Thymus (tissue), 11 donors: ENCODE results near the gene LINGO1. TPM values are rescaled to one million over a fixed set of nuclear protein-coding genes. Genes with fewer than 3 reads are reported as not detected.

Experiments
- DNase-seq, 9 donors: peaks; one replicate each; pipeline ENCODE4 v3.0.0-alpha.2; 2013; ENCODE audit warnings: low spot score in 9 of 9, low read depth in 6 of 9, missing footprints in 1 of 9
- H3K27ac ChIP-seq, 2 donors: one replicate each; pipeline ENCODE4 v1.5.1; 2013; ENCODE audit warnings: control low read depth in 1 of 2, low read depth in 1 of 2, low read length in 1 of 2, mild to moderate bottlenecking in 1 of 2, moderate library complexity in 1 of 2
- H3K27me3 ChIP-seq, 2 donors: one replicate each; pipeline ENCODE4 v1.5.1; 2013; ENCODE audit warnings: low read length in 1 of 2; ENCODE audit not compliant: control insufficient read depth in 2 of 2, insufficient read depth in 1 of 2
- H3K36me3 ChIP-seq, 2 donors: one replicate each; pipeline ENCODE4 v1.5.1; 2013; ENCODE audit warnings: low read length in 1 of 2, mild to moderate bottlenecking in 1 of 2, moderate library complexity in 1 of 2; ENCODE audit not compliant: control insufficient read depth in 2 of 2, insufficient read depth in 2 of 2
- H3K4me1 ChIP-seq, 2 donors: one replicate each; pipeline ENCODE4 v1.5.1; 2013; ENCODE audit warnings: low read length in 2 of 2; ENCODE audit not compliant: control insufficient read depth in 2 of 2, insufficient read depth in 2 of 2
- H3K4me3 ChIP-seq, 2 donors: one replicate each; pipeline ENCODE4 v1.5.1; 2013; ENCODE audit warnings: low read length in 2 of 2, control low read depth in 1 of 2, mild to moderate bottlenecking in 1 of 2
- H3K9me3 ChIP-seq, 2 donors: one replicate each; pipeline ENCODE4 v1.5.1; 2013; ENCODE audit warnings: low read length in 1 of 2, mild to moderate bottlenecking in 1 of 2; ENCODE audit not compliant: control insufficient read depth in 2 of 2, insufficient read depth in 1 of 2
- WGBS: extraction: QIAGEN DNeasy Blood & Tissue Kit; methylation state at CpG from one replicate; pipeline ENCODE4 v1.1.7; 2013; 5-methylcytosine and 5-hydroxymethylcytosine counted together
- polyA plus RNA-seq: library from polyadenylated mRNA; stranded (reverse); fragments of 200-250 nt; gene quantifications from one replicate; pipeline ENCODE4 v1.2.3, GENCODE V29; 2013
- total RNA-seq: library from RNA; stranded (reverse); fragments of 120-200 nt; gene quantifications from one replicate; pipeline ENCODE4 v1.2.4, GENCODE V29; 2013
- donor health status: healthy.

Gene LINGO1
- total and polyA plus RNA-seq, 2 donors: 0.24 to 0.75 TPM

DNA sequence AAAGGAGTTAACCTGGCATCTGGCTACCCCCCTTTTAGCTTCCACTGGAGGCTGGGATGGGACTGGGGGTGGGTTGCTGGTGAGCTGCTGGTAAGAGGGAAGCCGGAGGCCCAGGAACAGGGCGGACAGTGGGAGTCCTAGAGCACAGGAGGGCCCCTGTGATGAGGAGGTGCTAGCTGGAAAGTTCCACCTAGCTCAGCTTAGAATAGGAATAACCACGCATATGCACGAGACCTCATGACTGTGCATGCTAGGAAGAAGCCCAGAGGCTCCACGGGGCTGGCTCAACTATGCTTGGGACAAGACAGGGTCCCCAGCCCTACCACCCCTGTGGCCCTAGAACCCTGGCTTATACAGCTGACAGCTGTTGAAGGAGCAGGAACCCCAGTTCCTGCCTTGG is 34.1 kb downstream of the LINGO1 start:
- no peak for DNase-seq
- Histone ChIP-seq H3K27me3 (no peaks in the 10 kb centered on the region), H3K4me1 (peaks cover 0 to 4% of the 10 kb centered on the region in 2 donors), H3K27ac (no peak overlapping the region), H3K9me3 (no peaks in the 10 kb centered on the region), H3K4me3 (no peak overlapping the region), H3K36me3 (no peaks in the 10 kb centered on the region)
- WGBS: 94% methylated on average over 5 of the region's 5 CpGs

DNA sequence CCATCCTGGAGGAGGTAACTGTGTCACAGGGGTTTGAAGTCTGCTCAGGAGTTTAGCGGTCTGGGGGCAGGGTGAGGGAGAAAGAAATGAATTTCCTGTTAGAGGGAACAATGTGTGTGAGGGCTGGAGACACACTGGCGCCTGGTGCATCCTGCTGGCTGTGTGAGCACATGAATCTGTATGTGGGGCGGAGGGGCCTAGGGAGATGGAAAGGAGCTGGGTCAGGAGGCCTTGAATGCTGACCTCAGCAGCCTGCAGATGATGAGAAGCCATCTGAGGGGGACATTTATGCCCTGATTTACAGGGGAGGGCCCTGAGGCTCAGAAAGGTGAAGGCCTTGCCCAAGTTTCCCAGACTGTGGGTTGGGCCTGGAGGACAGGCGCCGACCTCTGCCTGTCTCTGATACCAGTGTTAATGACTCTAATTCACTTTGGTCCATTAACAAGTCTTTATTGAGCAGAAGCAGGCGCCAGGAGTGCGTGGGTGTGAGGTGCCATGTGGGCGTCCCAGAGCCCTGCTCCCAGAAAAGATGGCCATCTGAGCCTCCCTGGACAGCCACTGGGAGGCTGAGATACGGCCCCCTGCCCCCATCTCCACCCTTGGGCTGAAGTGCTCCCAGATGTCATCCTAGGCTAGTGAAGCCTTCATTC is 34.8 kb downstream of the LINGO1 start:
- no peak for DNase-seq
- Histone ChIP-seq H3K4me3 (no peak overlapping the region), H3K27ac (no peak overlapping the region), H3K4me1 (peaks cover 0 to 4% of the 10 kb centered on the region in 2 donors), H3K36me3 (no peaks in the 10 kb centered on the region), H3K27me3 (no peaks in the 10 kb centered on the region), H3K9me3 (no peaks in the 10 kb centered on the region)
- WGBS: 94% methylated on average over 9 of the region's 9 CpGs

DNA sequence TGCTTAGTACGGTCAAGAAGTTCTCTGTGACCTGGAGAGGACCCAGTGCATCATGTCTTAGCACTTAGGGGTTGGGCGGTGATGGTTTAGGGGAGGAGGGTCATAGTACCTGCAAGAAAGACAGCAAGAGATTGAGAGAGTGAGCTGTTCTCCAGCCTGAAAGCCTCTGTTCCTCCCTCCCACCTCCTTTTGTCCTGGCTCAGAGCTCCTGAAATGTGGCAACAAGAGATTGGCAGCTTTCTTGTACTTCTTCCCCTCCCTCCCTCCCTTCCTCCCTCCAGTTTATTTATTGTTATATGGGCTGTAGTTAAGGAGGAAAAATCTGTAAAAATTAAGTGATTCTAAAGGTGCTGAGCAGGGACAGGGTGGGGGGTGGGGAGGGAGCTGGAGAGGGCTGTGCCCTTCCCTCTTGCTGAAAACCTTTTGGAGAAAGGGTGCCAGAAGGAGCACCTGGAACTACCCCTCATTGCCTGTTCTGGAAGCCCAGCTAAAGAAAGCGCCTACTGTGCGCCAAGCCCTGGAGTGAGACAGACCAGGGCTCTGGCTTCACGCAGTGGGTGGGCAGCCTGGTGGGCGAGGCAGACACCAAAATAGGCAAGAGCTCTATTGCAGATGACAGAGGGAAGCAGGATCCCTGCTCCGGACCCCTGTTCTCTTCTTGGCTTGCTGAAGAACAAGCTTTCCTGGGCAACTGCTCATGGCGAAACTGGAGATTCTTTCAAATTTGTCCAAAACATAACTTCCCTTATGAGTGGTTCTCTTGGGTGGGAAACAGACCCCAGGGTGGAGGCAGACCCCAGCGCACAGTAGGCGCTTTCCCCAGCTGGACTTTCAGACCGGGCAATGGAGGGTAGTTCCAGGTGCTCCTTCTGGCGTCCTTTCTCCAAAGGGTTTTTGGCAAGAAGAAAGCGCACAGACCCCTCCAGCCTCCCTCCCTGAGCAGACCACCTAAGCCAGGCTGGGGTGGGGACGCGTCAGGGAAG is 35.6 kb downstream of the LINGO1 start:
- H3K27ac ChIP-seq: no peak overlapping the region
- no peaks in the 10 kb centered on the region for H3K9me3 ChIP-seq
- 98% methylated on average over 15 of the region's 15 CpGs for WGBS
- no peaks in the 10 kb centered on the region for H3K36me3 ChIP-seq
- peaks cover 0 to 4% of the 10 kb centered on the region in 2 donors for H3K4me1 ChIP-seq
- H3K27me3 ChIP-seq: no peaks in the 10 kb centered on the region
- no peak for DNase-seq
- no peak overlapping the region for H3K4me3 ChIP-seq

DNA sequence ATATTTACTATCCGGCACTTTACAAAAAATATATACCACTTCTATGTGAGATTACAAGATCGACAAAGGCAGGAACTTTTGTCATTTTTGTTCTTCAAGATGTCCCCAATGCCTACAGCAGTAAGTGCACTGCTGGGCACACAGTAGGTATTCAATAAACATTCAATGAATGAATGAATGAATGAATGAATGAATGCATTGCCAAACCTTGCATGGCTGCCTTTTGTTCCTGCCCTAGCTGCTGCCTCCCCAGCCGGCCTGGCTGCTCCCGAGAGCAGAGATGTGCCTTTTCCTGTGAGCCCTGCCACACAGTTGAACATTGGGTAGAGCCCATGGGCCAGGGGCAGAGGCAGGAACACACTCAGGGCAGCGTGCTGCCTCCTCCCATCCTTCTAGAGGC is 37.5 kb downstream of the LINGO1 start:
- Histone ChIP-seq H3K4me1 (peaks cover 0 to 4% of the 10 kb centered on the region in 2 donors), H3K4me3 (no peak overlapping the region), H3K27me3 (no peaks in the 10 kb centered on the region), H3K27ac (no peak overlapping the region), H3K36me3 (no peaks in the 10 kb centered on the region), H3K9me3 (no peaks in the 10 kb centered on the region)
- 93% methylated on average over 5 of the region's 5 CpGs for whole genome bisulfite sequencing
- DNase-seq: no peak

DNA sequence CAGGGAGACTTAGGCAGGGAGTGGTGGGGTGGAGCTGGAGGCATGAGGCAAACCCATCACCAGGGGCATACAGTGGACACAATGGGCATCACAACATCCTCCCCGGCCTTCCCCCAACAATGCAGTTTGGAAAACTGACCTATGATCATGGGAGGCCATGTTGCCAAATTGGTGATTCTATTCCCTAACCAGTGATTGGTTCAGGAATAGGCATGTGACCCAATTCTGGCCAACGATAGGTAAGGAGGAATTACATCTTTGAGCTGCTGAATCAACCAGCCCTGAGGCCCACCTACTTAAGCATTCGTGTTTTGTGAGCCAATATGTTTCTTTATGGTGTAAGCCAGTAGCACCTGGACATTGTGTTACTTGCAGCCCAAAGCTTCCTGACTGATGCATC is 40.0 kb downstream of the LINGO1 start:
- no peaks in the 10 kb centered on the region for H3K36me3 ChIP-seq
- no peaks in the 10 kb centered on the region for H3K9me3 ChIP-seq
- no peak overlapping the region for H3K4me3 ChIP-seq
- DNase-seq: no peak
- H3K27me3 ChIP-seq: no peaks in the 10 kb centered on the region
- WGBS: 66% methylated on average over 3 of the region's 3 CpGs
- no peaks in the 10 kb centered on the region for H3K4me1 ChIP-seq
- no peak overlapping the region for H3K27ac ChIP-seq

DNA sequence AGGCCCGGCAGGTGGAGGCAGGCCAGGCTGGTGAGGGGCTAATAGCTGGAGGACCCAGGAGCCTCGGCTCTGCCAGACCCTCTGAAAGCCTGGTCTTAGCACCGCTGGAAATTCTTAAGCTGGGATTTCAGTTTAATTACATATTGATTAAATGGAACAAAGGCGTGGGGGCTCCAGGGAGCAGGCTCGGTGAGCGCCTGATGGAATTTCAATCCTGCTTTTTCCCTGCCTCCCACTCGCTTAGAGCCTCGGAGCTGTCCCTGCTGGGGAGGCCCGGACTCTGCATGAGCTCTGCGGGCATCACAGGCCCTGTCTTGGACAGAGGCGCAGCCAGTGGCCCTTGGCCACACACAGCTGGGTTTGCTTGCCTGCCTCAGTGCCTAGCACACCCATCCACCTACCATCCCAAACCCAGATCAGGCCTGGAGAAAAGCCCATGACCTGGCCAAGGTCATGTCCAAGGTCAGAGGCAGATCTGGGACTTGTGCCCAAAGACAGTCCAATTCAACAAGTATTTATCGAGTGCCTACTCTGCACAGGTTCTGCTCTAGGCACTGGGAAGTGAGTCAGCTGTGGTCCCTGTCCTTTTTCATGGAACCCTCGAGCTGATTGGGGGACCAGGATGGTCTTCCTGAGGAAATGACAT is 40.6 kb downstream of the LINGO1 start:
- 92% methylated on average over 13 of the region's 13 CpGs for WGBS
- Histone ChIP-seq H3K4me3 (no peak overlapping the region), H3K9me3 (no peaks in the 10 kb centered on the region), H3K36me3 (no peaks in the 10 kb centered on the region), H3K27ac (no peak overlapping the region), H3K27me3 (no peaks in the 10 kb centered on the region), H3K4me1 (no peaks in the 10 kb centered on the region)
- no peak for DNase-seq

DNA sequence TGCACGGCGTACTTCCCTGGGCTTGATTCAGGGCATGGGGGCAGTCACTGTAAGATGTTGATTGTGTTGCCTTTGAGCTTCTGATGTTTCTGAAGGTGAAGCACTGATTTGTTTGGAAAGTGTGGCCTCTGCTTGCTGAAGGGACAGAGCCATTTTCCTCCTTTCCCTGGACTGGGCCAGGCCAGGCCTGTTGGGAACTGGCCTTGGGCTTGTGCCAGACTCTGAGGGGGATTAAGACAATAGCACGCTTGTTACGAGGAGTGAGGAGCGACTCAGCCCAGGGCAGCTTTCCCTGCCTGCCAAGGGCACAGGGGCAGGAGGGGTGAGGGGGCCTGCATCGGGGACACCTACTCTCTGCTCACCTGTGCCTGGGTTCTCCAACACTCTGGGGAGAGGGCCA is 42.9 kb downstream of the LINGO1 start:
- Histone ChIP-seq H3K4me1 (no peaks in the 10 kb centered on the region), H3K27ac (no peak overlapping the region), H3K9me3 (no peaks in the 10 kb centered on the region), H3K36me3 (no peaks in the 10 kb centered on the region), H3K27me3 (no peaks in the 10 kb centered on the region), H3K4me3 (no peak overlapping the region)
- 91% methylated on average over 6 of the region's 6 CpGs for WGBS
- DNase-seq: no peak

DNA sequence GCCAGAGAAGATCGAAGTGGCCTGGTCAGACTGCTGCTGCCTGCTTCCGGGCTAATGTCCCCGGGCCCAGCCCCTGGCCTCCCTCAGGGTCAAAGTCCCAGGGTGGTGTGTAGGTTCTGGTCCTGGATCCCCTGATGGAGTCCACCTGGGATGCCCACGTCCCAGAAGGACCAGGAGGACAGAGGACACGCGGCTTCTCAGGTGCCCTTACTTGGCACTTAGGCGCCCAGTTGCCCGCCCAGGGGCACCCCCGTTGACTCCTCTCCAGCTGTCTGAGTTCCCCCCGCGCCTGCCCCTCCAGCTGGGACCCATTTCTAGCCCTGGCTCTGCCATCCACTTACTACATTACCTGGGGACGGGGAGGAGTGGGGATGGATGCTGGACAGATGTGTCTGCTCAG is 44.6 kb downstream of the LINGO1 start:
- Histone ChIP-seq H3K27ac (no peak overlapping the region), H3K4me3 (no peak overlapping the region), H3K4me1 (no peaks in the 10 kb centered on the region), H3K36me3 (no peaks in the 10 kb centered on the region), H3K27me3 (no peaks in the 10 kb centered on the region), H3K9me3 (no peaks in the 10 kb centered on the region)
- DNase-seq: no peak
- WGBS: 95% methylated on average over 12 of the region's 12 CpGs

DNA sequence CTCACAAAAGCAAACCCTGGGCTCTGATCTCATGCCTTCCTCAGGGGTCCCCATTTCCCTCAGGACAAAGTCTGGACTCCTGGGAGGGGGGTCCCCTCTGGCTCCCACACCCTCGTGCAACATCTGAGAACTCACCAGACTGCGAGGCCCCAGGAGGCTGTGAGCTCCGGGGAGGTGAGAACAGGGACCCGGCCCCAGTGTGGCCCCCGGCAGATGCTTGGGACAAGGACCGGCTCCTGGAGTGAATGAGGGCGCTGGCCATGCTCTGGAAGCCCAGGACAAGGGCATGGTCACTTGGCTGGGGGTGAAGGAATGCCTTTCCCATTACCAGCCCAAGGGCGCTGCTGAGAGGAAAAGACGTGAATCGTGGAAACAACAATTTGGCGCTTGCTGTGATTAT is 48.0 kb downstream of the LINGO1 start:
- Histone ChIP-seq H3K27me3 (no peaks in the 10 kb centered on the region), H3K27ac (no peak overlapping the region), H3K4me1 (no peaks in the 10 kb centered on the region), H3K9me3 (no peaks in the 10 kb centered on the region), H3K4me3 (no peak overlapping the region), H3K36me3 (no peaks in the 10 kb centered on the region)
- no peak for DNase-seq
- 91% methylated on average over 11 of the region's 11 CpGs for WGBS
